Liver (tissue), 9 donors: Measurements from ENCODE around the gene ENOX1. TPM values are rescaled to one million over a fixed set of nuclear protein-coding genes. Genes with fewer than 3 reads are reported as not detected.

Experiments
- DNase-seq: peaks from one replicate; pipeline ENCODE4 v3.0.0-alpha.2; 2017; ENCODE audit warnings: low spot score
- H3K27ac ChIP-seq, 2 donors: one replicate each; pipeline ENCODE4 v1.7.0; 2013; ENCODE audit warnings: inconsistent platforms in 2 of 2, low read length in 2 of 2, control low read depth in 1 of 2, low read depth in 1 of 2, mild to moderate bottlenecking in 1 of 2
- H3K27me3 ChIP-seq, 4 donors: one replicate each; pipeline versions ENCODE4 v1.6.1 to v1.7.0; 2013; ENCODE audit warnings: low read length in 3 of 4, inconsistent platforms in 1 of 4, mild to moderate bottlenecking in 1 of 4, moderate library complexity in 1 of 4; ENCODE audit not compliant: control insufficient read depth in 4 of 4, insufficient read depth in 4 of 4
- H3K36me3 ChIP-seq, 4 donors: one replicate each; pipeline versions ENCODE4 v1.6.1 to v1.7.0; 2013; ENCODE audit warnings: low read length in 3 of 4, mild to moderate bottlenecking in 3 of 4, low read depth in 1 of 4, moderate library complexity in 1 of 4; ENCODE audit not compliant: control insufficient read depth in 4 of 4, insufficient read depth in 3 of 4
- H3K4me1 ChIP-seq, 4 donors: one replicate each; pipeline versions ENCODE4 v1.6.1 to v1.7.0; 2013; ENCODE audit warnings: low read length in 3 of 4, mild to moderate bottlenecking in 3 of 4, moderate library complexity in 1 of 4; ENCODE audit not compliant: control insufficient read depth in 4 of 4, insufficient read depth in 4 of 4
- H3K4me3 ChIP-seq, 3 donors: one replicate each; pipeline versions ENCODE4 v1.6.1 to v1.7.0; 2013; ENCODE audit warnings: low read length in 3 of 3, control low read depth in 1 of 3, low read depth in 1 of 3, mild to moderate bottlenecking in 1 of 3
- H3K9ac ChIP-seq, 2 donors: one replicate each; pipeline ENCODE4 v1.7.0; 2013; ENCODE audit warnings: low read length in 2 of 2, mild to moderate bottlenecking in 2 of 2, moderate library complexity in 2 of 2, control low read depth in 1 of 2, low read depth in 1 of 2
- H3K9me3 ChIP-seq, 4 donors: one replicate each; pipeline versions ENCODE4 v1.6.1 to v1.7.0; 2013; ENCODE audit warnings: low read length in 3 of 4; ENCODE audit not compliant: control insufficient read depth in 4 of 4
- ATF3 ChIP-seq: IDR thresholded peaks from 2 replicates; pipeline ENCODE4 v1.6.1; 2016; ENCODE audit warnings: antibody characterized with exemption
- CTCF ChIP-seq: fragments of 150-350 bp; IDR thresholded peaks from 2 replicates; pipeline ENCODE4 v1.5.1; 2017; ENCODE audit warnings: improper control_type of control experiment, low read depth, low read length; ENCODE audit not compliant: missing input control
- EGR1 ChIP-seq, 2 donors: IDR thresholded peaks; 2 replicates each; pipeline ENCODE4 v1.6.1; 2016 to 2018; ENCODE audit warnings: antibody characterized with exemption in 2 of 2, low read depth in 2 of 2
- FOXA1 ChIP-seq: IDR thresholded peaks from 2 replicates; pipeline ENCODE4 v1.6.1; 2016; ENCODE audit warnings: antibody characterized with exemption
- FOXA2 ChIP-seq: IDR thresholded peaks from 2 replicates; pipeline ENCODE4 v1.6.1; 2016; ENCODE audit warnings: antibody characterized with exemption
- GABPA ChIP-seq, 2 donors: IDR thresholded peaks in 1 of 2; conservative IDR thresholded peaks in 1 of 2; 2 replicates each; pipeline ENCODE4 v1.6.1; 2016; ENCODE audit warnings: antibody characterized with exemption in 2 of 2, mild to moderate bottlenecking in 1 of 2, moderate library complexity in 1 of 2
- HNF4G ChIP-seq: IDR thresholded peaks from 2 replicates; pipeline ENCODE4 v1.6.1; 2016; ENCODE audit warnings: antibody characterized with exemption
- MAX ChIP-seq: IDR thresholded peaks from 2 replicates; pipeline ENCODE4 v1.6.1; 2016; ENCODE audit warnings: antibody characterized with exemption
- NR2F2 ChIP-seq: IDR thresholded peaks from 2 replicates; pipeline ENCODE4 v1.6.1; 2016; ENCODE audit warnings: antibody characterized with exemption
- RAD21 ChIP-seq, 2 donors: IDR thresholded peaks; 2 replicates each; pipeline ENCODE4 v1.6.1; 2016; ENCODE audit warnings: antibody characterized with exemption in 2 of 2, mild to moderate bottlenecking in 2 of 2
- REST ChIP-seq: IDR thresholded peaks from 2 replicates; pipeline ENCODE4 v1.6.1; 2016; ENCODE audit warnings: antibody characterized with exemption, mild to moderate bottlenecking
- SP1 ChIP-seq: IDR thresholded peaks from 2 replicates; pipeline ENCODE4 v1.6.1; 2018; ENCODE audit warnings: antibody characterized with exemption, mild to moderate bottlenecking
- TAF1 ChIP-seq: conservative IDR thresholded peaks from 2 replicates; pipeline ENCODE4 v1.6.1; 2016; ENCODE audit warnings: antibody characterized with exemption, mild to moderate bottlenecking
- YY1 ChIP-seq: IDR thresholded peaks from 2 replicates; pipeline ENCODE4 v1.6.1; 2016; ENCODE audit warnings: antibody characterized with exemption, mild to moderate bottlenecking
- ZBTB33 ChIP-seq: IDR thresholded peaks from 2 replicates; pipeline ENCODE4 v1.6.1; 2016; ENCODE audit warnings: antibody characterized with exemption
- WGBS: extraction: QIAGEN DNeasy Blood & Tissue Kit; methylation state at CpG from one replicate; pipeline ENCODE4 v1.1.7; 2013; 5-methylcytosine and 5-hydroxymethylcytosine counted together
- polyA plus RNA-seq, 2 donors: library from polyadenylated mRNA; stranded (reverse) in 1 of 2; unstranded in 1 of 2; fragments of 200-250 nt in 1 of 2; fragments of >200 nt in 1 of 2; fragmentation: Nextera tagmentation in 1 of 2; extraction: Ambion mirVana in 1 of 2; gene quantifications; one replicate each; pipeline versions ENCODE4 v1.2.1 to v1.2.3, GENCODE V29; 2013 to 2015
- total RNA-seq, 2 donors: library from RNA; depleted of rRNA; stranded (reverse); fragments of >200 nt; gene quantifications; one replicate each; pipeline ENCODE4 v1.2.3, GENCODE V29; 2014
- donor health status: healthy.
- donor health status: healthy.
- donor health status: healthy.
- donor health status: healthy.
- donor health status: healthy.

ENOX1 gene
- total and polyA plus RNA-seq, 4 donors, result 0.02 to 0.33 (median 0.08) TPM; not detected in 1

- no peak for TF ChIP-seq FOXA1
- no peak for TF ChIP-seq GABPA (IDR thresholded peaks at IDR 0.05 in 1 of 2, conservative IDR thresholded peaks at IDR 0.05 in 1 of 2)
- TF ChIP-seq EGR1 (IDR thresholded peaks at IDR 0.05; ENCODE audit: low read depth in 2 of 2), result no peak
- TF ChIP-seq REST, result no peak
- TF ChIP-seq ATF3, result no peak
- no peak for TF ChIP-seq HNF4G
- Histone ChIP-seq H3K36me3 (no peaks in the 10 kb centered on the region), H3K27ac (no peak overlapping the region), H3K4me1 (no peaks in the 10 kb centered on the region), H3K4me3 (no peak overlapping the region), H3K9me3 (no peaks in the 10 kb centered on the region), H3K27me3 (no peaks in the 10 kb centered on the region), H3K9ac (no peak overlapping the region)
- DNase-seq, result no peak
- WGBS, result 87% methylated on average over 5 of the region's 5 CpGs
These were observed 490.8 kb downstream of the ENOX1 start for GRCh38 chr13:43295825-43296564.

GRCh38 chr13:43295321-43295720, 491.5 kb downstream of the ENOX1 start:
- Histone ChIP-seq H3K9me3 (no peaks in the 10 kb centered on the region), H3K9ac (no peak overlapping the region), H3K36me3 (no peaks in the 10 kb centered on the region), H3K4me3 (no peak overlapping the region), H3K27me3 (no peaks in the 10 kb centered on the region), H3K27ac (no peak overlapping the region), H3K4me1 (no peaks in the 10 kb centered on the region)
- no peak for DNase-seq
- WGBS, result 74% methylated on average over 2 of the region's 2 CpGs
- no peak for TF ChIP-seq REST
- no peak for TF ChIP-seq ATF3
- no peak for TF ChIP-seq CTCF
- TF ChIP-seq ZBTB33, result no peak
- no peak for TF ChIP-seq NR2F2
- no peak for TF ChIP-seq YY1
- TF ChIP-seq RAD21 (IDR thresholded peaks at IDR 0.05), result no peak
- TF ChIP-seq HNF4G, result no peak
- TF ChIP-seq FOXA1, result no peak
- no peak for TF ChIP-seq SP1
- no peak for TF ChIP-seq MAX
- TF ChIP-seq EGR1 (IDR thresholded peaks at IDR 0.05; ENCODE audit: low read depth in 2 of 2), result no peak
- no peak for TF ChIP-seq TAF1
- no peak for TF ChIP-seq GABPA (IDR thresholded peaks at IDR 0.05 in 1 of 2, conservative IDR thresholded peaks at IDR 0.05 in 1 of 2)
- TF ChIP-seq FOXA2, result no peak
